NCI-H2196 (cell line): ENCODE results near the gene LUZP1.
A peak's percentile ranks its signal among the peaks of the same experiment; 100 is the strongest.
"Not testable (repeated sequence)": the region's sequence is repeated elsewhere in the genome, so short reads cannot be mapped to it uniquely, and the experiment has no call there.

Source experiments
- DNase-seq: peaks from one replicate; lab custom pipeline; 2025; ENCODE audit not compliant: unreplicated experiment; lab: John Stamatoyannopoulos, UW

LUZP1 gene

GRCh38 chr1:23188936-23189452 lies 20.3 kb upstream of the LUZP1 start:
- not testable (repeated sequence) for DNase-seq

- DNase-seq: no peak
Measured at GRCh38 chr1:23188434-23188884, 19.8 kb upstream of the LUZP1 start.

GRCh38 chr1:23187637-23188036 lies 19.0 kb upstream of the LUZP1 start:
- DNase-seq: no peak

DNA sequence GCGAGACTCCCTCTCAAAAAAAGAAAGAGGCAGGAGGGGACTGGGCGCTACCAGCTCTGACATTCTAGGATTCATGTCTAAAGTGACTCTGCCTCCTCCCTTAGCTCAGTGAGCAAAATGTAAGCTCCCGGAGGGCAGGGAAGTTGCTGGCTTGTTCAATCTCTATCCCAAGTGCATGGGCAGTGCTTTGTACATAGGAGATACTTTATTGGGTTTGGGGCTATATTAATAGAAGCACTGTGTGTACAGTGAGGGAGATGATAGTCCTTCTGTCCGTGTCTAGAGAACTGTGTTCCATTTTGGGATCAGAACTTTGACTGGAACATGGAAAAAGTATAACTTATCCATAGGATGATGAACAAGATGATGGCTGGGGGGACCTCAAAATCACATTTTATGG lies 16.7 kb upstream of the LUZP1 start:
- no peak for DNase-seq

DNA sequence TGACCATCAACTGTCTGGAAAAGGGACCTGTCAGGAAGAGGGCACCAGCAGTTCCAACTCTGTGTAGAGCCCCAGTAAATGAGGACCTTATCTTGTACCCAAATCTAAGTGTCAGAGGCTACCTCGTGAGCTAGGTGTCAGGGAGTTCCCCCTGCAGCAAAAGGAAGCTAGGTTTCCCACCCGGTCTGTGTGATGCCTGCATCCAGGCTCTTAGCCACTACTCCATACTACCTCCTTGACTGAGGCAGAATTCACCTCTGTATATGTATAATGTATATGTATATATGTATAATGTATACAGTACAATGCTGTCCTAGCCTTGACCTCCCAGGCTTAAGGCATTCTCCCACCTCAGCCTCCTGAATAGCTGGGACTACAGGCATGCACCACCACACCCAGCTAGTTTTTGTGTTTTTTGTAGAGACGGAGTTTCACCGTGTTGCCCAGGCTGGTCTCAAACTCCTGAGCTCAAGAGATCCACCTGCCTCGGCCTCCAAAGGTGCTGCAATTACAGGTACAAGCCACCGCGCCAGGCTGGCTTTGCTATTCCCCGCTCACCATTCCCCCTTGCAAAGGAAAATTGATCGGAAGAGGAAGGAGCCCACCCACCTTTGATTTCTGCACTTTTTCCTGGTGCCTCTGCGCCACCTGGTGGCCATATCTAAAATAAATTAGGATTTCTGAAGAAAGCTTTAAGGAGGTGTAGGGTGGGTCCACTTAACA lies 15.7 kb upstream of the LUZP1 start:
- DNase-seq: peak; percentile 49

DNA sequence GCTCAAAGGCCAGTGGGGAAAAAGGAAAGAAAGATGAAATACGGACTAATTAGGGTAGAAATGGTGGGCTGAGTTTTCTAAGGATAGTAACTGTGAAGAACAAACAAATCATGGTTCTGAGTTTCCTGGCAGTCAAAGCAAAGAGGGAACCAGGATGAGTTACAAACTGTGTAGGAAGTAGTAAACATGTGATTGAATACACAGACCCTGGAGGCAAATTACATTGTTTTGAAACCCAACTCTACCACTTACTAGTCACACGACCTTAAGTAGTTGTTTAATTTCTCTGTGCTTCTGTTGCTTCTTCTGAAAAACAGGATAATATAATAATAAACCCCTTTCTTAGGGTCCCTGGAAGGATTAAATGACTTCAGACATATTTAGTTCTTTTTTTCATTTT lies 11.2 kb upstream of the LUZP1 start:
- no peak for DNase-seq

- DNase-seq: no peak
Measured at GRCh38 chr1:23178950-23179349, 10.3 kb upstream of the LUZP1 start.

- no peak for DNase-seq
Measured at GRCh38 chr1:23178414-23178813, 9.8 kb upstream of the LUZP1 start.

- peak; percentile 59 for DNase-seq
Measured at GRCh38 chr1:23177438-23178380, 9.1 kb upstream of the LUZP1 start.

- DNase-seq: no peak
Measured at GRCh38 chr1:23177031-23177430, 8.4 kb upstream of the LUZP1 start.

DNA sequence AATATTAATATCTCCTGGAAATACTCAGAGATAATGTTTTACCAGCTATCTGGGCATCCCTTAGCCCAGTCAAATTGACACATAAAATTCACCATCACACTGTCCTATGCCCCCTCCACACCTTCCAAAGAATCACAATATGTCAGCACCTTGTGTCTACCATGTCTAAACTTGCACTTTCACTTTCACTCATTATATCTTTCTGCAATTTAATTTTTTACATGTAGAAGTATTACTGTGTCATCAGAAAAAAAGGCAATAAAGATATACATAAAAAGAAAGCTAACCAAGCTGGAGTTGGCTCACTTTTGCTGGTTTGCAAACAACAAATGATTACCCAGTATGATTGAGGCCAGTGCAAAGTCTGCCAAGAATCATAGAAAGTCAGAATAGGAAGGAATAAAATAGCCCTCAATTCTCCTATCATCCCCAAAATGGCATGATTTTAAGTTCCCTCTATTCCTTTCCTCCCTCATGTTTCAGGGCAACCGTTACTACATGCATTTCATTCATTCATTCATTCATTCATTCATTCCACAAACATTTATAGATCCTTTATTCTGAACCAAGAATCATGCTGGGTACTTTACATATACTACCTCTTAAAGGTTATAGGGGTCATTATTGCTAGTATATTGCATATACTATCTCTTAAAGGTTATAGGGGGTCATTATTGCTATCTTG lies 5.9 kb upstream of the LUZP1 start:
- no peak for DNase-seq

- no peak for DNase-seq
Measured at GRCh38 chr1:23171181-23171755, 2.6 kb upstream of the LUZP1 start.

DNA sequence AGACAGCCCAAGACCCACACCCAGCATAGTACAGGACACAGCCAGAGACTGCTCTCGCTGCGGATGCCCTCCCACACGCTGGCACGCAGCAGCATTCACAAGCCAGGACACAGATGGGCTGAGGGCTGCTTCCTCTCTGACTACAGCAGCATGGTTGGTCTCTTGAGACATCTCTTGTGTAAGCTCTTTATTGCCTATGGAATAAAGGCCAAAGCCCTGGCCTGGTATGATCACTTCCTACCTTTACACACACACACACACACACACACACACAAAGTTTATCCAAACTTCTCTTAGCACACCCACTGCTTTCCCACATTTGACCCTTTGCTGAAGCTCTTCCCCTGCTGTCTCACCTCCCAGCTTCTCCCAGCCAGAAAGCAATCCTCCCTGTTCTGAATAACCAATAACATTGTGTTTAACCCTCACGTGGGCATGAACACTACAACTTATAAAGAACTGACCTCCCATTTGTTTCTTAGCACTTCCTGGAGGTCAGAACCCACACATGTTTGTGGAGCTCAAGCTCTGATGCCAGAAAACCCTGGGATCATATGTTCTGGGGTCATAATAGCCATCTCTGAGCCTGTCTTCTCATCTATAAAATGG lies 1.2 kb upstream of the LUZP1 start:
- DNase-seq: no peak

DNA sequence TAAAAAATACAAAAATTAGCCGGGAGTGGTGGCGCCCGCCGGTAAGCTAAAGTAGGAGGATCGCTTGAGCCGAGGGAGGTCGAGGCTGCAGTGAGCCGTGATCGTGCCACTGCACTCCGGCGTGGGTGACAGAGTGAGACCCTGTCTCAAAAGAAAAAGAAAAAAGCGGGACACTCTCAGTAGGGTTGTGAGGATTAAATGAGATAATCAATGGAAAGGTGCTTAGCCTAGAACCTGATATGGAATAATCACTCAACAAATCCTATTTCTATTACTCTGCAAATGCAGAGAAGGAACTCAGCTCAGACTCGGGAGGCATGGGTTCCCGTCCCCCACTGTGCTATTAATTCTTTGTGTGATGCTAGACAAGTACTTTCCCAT lies 529 bp upstream of the LUZP1 start:
- no peak for DNase-seq

- DNase-seq: no peak
Measured at GRCh38 chr1:23168079-23168444, 594 bp downstream of the LUZP1 start.

DNA sequence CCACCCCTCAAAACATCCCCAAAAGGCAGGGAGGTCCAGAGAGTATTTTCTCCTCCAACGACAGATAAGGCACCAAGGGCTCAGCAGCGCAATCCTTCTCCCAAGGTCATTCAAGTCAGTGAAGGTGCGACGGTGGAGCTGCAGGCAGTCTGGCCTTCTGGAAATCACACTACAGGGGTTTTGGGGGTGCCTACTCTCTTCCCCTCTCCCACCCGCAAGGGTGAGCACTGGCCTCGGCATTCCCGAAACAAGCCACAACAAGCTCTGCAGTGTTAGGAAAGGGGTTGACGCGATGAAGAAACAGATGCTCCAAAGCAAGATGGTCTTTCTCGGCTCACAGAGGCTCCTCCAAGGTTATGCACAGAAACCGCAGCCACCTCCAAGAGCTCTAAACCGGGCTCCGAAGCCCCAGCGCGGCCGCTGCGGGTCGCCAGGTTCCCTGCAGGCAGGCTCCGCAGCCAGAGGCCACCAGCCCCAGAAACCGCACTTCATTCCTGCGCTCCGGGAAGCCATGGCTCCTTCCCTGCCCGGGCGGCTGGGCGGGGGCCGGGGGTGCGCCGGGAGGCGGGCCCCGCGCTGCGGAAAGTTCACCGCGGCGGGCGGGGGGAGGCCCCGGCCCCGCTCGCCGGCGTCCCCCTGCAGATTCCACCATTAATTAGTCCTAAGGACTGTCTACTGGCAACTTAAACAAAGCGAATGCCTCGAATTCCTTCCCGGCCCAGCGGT lies 1.1 kb downstream of the LUZP1 start:
- DNase-seq: peak; percentile 23

DNA sequence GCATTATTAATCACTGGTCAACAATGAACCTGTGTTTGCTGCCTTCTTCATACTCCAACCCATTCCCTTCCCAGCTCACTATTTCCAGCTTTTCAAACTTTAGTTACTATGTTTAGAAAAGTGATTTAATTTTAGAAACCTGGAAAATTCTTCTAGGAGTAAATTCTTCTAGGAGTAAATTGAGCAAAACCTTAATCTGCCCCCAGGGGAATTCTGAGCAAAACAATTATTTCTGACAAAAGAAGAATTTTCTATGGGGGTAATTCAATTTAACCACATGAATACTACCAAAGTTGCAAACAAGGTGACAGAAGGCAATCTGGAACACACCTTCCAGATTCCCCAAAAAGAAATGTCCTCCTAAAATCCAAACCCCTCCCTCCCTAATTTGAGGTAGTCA lies 1.8 kb downstream of the LUZP1 start:
- DNase-seq: no peak

DNA sequence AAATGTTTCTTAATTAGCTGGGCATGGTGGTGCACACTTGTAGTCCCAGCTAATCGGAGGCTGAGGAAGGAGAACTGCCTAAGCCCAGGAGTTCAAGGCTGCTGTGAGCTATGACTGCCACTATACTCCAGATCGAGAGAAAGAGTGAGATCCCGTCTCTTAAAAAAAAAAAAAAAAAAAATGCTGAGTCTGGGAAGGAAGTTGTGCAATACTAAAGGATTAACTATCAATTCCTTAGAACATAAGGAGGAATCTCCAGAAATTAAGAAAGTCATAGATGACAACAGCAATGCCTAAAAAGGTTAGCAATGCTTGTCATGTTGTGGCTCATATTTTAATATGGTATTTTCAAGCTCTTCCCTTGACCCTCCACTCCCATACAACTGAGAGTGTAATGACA lies 5.3 kb downstream of the LUZP1 start:
- DNase-seq: no peak

DNA sequence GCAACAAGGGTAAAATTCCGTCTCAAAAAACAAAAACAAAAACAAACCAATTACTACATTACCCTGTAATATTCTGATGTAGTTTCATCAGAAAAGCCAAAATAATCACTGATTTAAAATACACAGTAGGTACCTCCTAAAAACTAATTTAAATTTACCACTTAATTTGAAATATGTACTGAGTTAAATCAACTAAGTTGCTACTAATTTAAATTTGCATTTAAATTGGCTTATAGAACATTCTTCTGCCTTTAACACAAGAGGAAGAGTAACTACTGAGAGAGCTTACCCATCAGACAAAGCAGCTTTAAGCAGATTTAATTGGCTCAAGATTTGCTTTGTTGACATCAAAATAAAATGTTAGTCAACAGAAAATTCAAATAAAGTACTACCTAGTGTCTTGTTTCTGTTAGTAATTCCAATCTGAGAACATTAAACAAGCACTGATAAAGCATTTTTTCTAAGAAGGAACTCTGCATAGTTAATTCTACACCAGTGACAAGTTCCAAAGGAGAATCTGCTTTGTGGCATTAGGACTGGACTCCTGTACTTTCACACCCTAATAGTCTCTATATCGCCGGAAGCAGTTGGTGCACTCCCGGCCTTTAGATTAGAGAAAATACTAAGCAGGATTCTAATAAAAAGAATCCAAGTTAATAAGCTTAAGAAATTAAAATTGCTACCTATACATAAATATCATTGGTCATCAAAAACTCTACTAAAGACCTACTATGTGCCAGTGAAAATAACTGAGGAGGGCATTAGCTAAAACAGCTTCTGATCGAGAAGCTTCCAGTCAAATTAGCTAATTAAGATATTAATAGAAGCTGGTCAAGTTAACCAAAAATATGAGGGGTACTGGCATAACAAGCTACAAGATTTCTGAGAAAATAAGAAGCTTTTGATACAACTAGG lies 8.4 kb downstream of the LUZP1 start:
- DNase-seq: no peak
